IPS DF 4.7 (cell line): ENCODE measurements around the gene KIF3B.
"Not testable (repeated sequence)": the region's sequence is repeated elsewhere in the genome, so short reads cannot be mapped to it uniquely, and the experiment has no call there.

ENCODE experiments used
- DNase-seq: peaks from one replicate; pipeline ENCODE4 v3.0.0-alpha.2; 2013; ENCODE audit warnings: low spot score; ENCODE audit errors: extremely low read depth

KIF3B gene

GRCh38 chr20:32277361-32278198, at the start of gene KIF3B:
Gene KIF3B (plus strand): TSS chr20:32277651. CDS start chr20:32309778, 32,127 bp downstream.
- peak; percentile 68 for DNase-seq

- DNase-seq: no peak
These were observed 49.4 kb upstream of the KIF3B start for GRCh38 chr20:32227744-32228688.

- no peak for DNase-seq
These were observed 48.2 kb upstream of the KIF3B start for GRCh38 chr20:32229251-32229747.

GRCh38 chr20:32230707-32231106, 46.7 kb upstream of the KIF3B start:
- DNase-seq: no peak

- no peak for DNase-seq
These were observed 46.2 kb upstream of the KIF3B start for GRCh38 chr20:32231245-32231644.

- no peak for DNase-seq
These were observed 45.6 kb upstream of the KIF3B start for GRCh38 chr20:32231847-32232246.

- no peak for DNase-seq
These were observed 45.0 kb upstream of the KIF3B start for GRCh38 chr20:32232326-32232886.

GRCh38 chr20:32233286-32233685, 44.2 kb upstream of the KIF3B start:
- DNase-seq: no peak

GRCh38 chr20:32234135-32234808, 43.2 kb upstream of the KIF3B start:
- DNase-seq: no peak

- no peak for DNase-seq
These were observed 42.0 kb upstream of the KIF3B start for GRCh38 chr20:32235331-32236047.

GRCh38 chr20:32236048-32236533, 41.4 kb upstream of the KIF3B start:
- DNase-seq: no peak

- no peak for DNase-seq
These were observed 40.6 kb upstream of the KIF3B start for GRCh38 chr20:32236819-32237218.

- no peak for DNase-seq
These were observed 40.0 kb upstream of the KIF3B start for GRCh38 chr20:32237419-32237818.

- DNase-seq: no peak
These were observed 38.7 kb upstream of the KIF3B start for GRCh38 chr20:32238483-32239425.

GRCh38 chr20:32240205-32240604, 37.2 kb upstream of the KIF3B start:
- DNase-seq: no peak

- no peak for DNase-seq
These were observed 35.6 kb upstream of the KIF3B start for GRCh38 chr20:32241807-32242206.

- no peak for DNase-seq
These were observed 33.2 kb upstream of the KIF3B start for GRCh38 chr20:32244150-32244823.

- DNase-seq: no peak
These were observed 32.5 kb upstream of the KIF3B start for GRCh38 chr20:32244959-32245358.

GRCh38 chr20:32246208-32246607, 31.2 kb upstream of the KIF3B start:
- DNase-seq: not testable (repeated sequence)
